Peyer's patch (tissue), 4 donors: Measurements from ENCODE around the gene PTGER2.

Source experiments
- POLR2A ChIP-seq, 2 donors: fragments of 450-650 bp; IDR thresholded peaks; one replicate each; pipeline ENCODE4 v1.5.1; 2017; ENCODE audit warnings: antibody characterized with exemption in 2 of 2, mild to moderate bottlenecking in 2 of 2, moderate library complexity in 2 of 2
- TF ChIP-seq, protein P1 (sequence below), 6 experiments: fragments of 450-650 bp in 4 of 6; fragments of 200-600 bp in 2 of 6; sonication (generic) in 1 of 6; IDR thresholded peaks; one replicate each; pipeline ENCODE4 v1.5.1; 2017 to 2019; ENCODE audit warnings: antibody characterized with exemption in 6 of 6, mild to moderate bottlenecking in 3 of 6, moderate library complexity in 1 of 6

DNA sequence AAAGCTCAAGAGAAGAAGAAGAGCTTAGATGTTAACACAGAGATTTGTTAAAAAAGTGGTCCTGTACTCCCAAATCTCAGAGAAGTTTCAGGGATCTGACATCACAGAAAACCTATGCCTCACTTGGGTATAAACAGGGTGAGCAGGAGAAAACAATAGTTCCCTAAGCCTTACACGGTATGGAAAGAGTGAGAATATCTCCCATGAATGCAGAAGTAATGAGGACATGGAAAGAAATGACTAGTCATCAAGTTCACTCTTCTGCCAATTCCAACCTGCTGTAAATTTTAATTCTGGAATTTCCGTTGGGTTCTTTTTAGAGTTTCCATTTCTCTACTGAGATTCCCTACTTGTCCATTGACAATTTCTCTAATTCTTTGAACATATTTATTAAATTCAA is 6.2 kb upstream of the PTGER2 start:
- TF ChIP-seq, protein P1, sequence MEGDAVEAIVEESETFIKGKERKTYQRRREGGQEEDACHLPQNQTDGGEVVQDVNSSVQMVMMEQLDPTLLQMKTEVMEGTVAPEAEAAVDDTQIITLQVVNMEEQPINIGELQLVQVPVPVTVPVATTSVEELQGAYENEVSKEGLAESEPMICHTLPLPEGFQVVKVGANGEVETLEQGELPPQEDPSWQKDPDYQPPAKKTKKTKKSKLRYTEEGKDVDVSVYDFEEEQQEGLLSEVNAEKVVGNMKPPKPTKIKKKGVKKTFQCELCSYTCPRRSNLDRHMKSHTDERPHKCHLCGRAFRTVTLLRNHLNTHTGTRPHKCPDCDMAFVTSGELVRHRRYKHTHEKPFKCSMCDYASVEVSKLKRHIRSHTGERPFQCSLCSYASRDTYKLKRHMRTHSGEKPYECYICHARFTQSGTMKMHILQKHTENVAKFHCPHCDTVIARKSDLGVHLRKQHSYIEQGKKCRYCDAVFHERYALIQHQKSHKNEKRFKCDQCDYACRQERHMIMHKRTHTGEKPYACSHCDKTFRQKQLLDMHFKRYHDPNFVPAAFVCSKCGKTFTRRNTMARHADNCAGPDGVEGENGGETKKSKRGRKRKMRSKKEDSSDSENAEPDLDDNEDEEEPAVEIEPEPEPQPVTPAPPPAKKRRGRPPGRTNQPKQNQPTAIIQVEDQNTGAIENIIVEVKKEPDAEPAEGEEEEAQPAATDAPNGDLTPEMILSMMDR (IDR thresholded peaks at IDR 0.05), result no peak
- TF ChIP-seq POLR2A (IDR thresholded peaks at IDR 0.05), result no peak
